K562 (cell line): Measurements from ENCODE around the gene ANAPC13. TPM values are rescaled to one million over a fixed set of nuclear protein-coding genes. Genes with fewer than 3 reads are reported as not detected.
A peak's percentile ranks its signal among the peaks of the same experiment; 100 is the strongest.

Source experiments
- ARHGAP35 ChIP-seq: fragments of 450-650 bp; IDR thresholded peaks from 2 replicates; pipeline ENCODE4 v1.6.1; 2018; ENCODE audit not compliant: partially characterized antibody
- CBFA2T2 ChIP-seq: fragments of 450-650 bp; conservative IDR thresholded peaks from 2 replicates; pipeline ENCODE4 v1.6.1; 2017; ENCODE audit warnings: mild to moderate bottlenecking
- CTBP1 ChIP-seq: fragments of 450-650 bp; IDR thresholded peaks from 2 replicates; pipeline ENCODE4 v1.6.1; 2016; ENCODE audit warnings: borderline replicate concordance
- CTCFL ChIP-seq: IDR thresholded peaks from 2 replicates; pipeline ENCODE4 v1.6.1; 2011; ENCODE audit warnings: borderline replicate concordance, low read depth, mild to moderate bottlenecking, moderate library complexity, low read length; ENCODE audit not compliant: insufficient read depth, poor library complexity, severe bottlenecking
- FOS ChIP-seq: IDR thresholded peaks from 3 replicates; pipeline ENCODE4 v1.6.1; 2011; ENCODE audit not compliant: insufficient read length; ENCODE audit errors: extremely low read depth
- FOXA3 ChIP-seq, 2 experiments: fragments of 450-650 bp in 1 of 2; sonication (generic) in 1 of 2; formaldehyde crosslinking; IDR thresholded peaks in 1 of 2; conservative IDR thresholded peaks in 1 of 2; 2 replicates each; pipeline versions ENCODE4 v1.4.0 to v1.8.0; 2020 to 2022; ENCODE audit warnings: mild to moderate bottlenecking in 2 of 2, missing genetic modification reagents in 1 of 2
- FOXJ2 ChIP-seq: fragments of 200-800 bp; sonication (Bioruptor generic); IDR thresholded peaks from 2 replicates; pipeline ENCODE4 v1.6.1; 2016; ENCODE audit warnings: missing genetic modification characterization, missing compliant biosample characterization
- GTF2A2 ChIP-seq: IDR thresholded peaks from 2 replicates; pipeline ENCODE4 v1.6.1; 2016; ENCODE audit warnings: mild to moderate bottlenecking, missing genetic modification characterization, missing compliant biosample characterization
- KAT2B ChIP-seq: IDR thresholded peaks from one replicate; pipeline ENCODE4 v1.6.1; 2012; ENCODE audit warnings: low read depth, mild to moderate bottlenecking, control low read depth, inconsistent platforms, low read length, moderate library complexity
- MEF2A ChIP-seq: IDR thresholded peaks from 2 replicates; pipeline ENCODE4 v1.6.1; 2011; ENCODE audit warnings: low read depth, mild to moderate bottlenecking, low read length, moderate library complexity; ENCODE audit not compliant: control insufficient read depth
- POU5F1 ChIP-seq: fragments of 150-350 bp; IDR thresholded peaks from 2 replicates; pipeline ENCODE4 v1.6.1; 2014; ENCODE audit warnings: borderline replicate concordance, low read length, low read depth, mild to moderate bottlenecking; ENCODE audit not compliant: partially characterized antibody
- TAF7 ChIP-seq: fragments of 450-650 bp; IDR thresholded peaks from 2 replicates; pipeline ENCODE4 v1.6.1; 2016; ENCODE audit warnings: missing genetic modification characterization, missing compliant biosample characterization
- ZBTB12 ChIP-seq: fragments of 250-450 bp; sonication (Bioruptor Pico); IDR thresholded peaks from 2 replicates; pipeline ENCODE4 v1.4.0; 2020
- ZBTB9 ChIP-seq: fragments of 450-650 bp; formaldehyde crosslinking; IDR thresholded peaks from 2 replicates; pipeline ENCODE4 v1.4.0; 2020; ENCODE audit warnings: mild to moderate bottlenecking, moderate library complexity
- ZFX ChIP-seq: sonication (generic); formaldehyde crosslinking; IDR thresholded peaks from 2 replicates; pipeline ENCODE4 v1.8.0; 2022; ENCODE audit warnings: mild to moderate bottlenecking, missing genetic modification reagents, moderate library complexity
- ZKSCAN3 ChIP-seq: fragments of 250-450 bp; sonication (Bioruptor Pico); IDR thresholded peaks from 2 replicates; pipeline ENCODE4 v1.4.0; 2020
- ZNF165 ChIP-seq: fragments of 250-450 bp; sonication (Bioruptor Pico); IDR thresholded peaks from 2 replicates; pipeline ENCODE4 v1.4.0; 2020; ENCODE audit warnings: borderline replicate concordance
- ZNF444 ChIP-seq: fragments of 250-450 bp; sonication (Bioruptor Pico); IDR thresholded peaks from 2 replicates; pipeline ENCODE4 v1.4.0; 2020; ENCODE audit warnings: mild to moderate bottlenecking, moderate library complexity
- ZNF507 ChIP-seq: conservative IDR thresholded peaks from 2 replicates; pipeline ENCODE4 v1.6.1; 2017; ENCODE audit warnings: missing genetic modification characterization, missing compliant biosample characterization
- ZNF778 ChIP-seq: fragments of 450-650 bp; formaldehyde crosslinking; IDR thresholded peaks from 2 replicates; pipeline ENCODE4 v1.4.0; 2020; ENCODE audit warnings: mild to moderate bottlenecking, moderate library complexity
- polyA plus RNA-seq, 8 experiments: library from polyadenylated mRNA; depleted of rRNA in 4 of 8; stranded (reverse) in 5 of 8; unstranded in 3 of 8; fragments of >200 nt; fragmentation: Nextera tagmentation in 2 of 8; fragmentation: Illumina TruSeq in 1 of 8; extraction: Ambion mirVana in 2 of 8; extraction: Trizol in 1 of 8; gene quantifications; 2 replicates each; pipeline versions ENCODE4 v1.2.1 to v1.2.3, GENCODE V29; 2011 to 2014; ENCODE audit warnings: inconsistent platforms in 1 of 8, missing spikeins in 1 of 8
- total RNA-seq, 7 experiments: library from RNA; depleted of rRNA in 6 of 7; stranded (reverse); fragments of >200 nt in 6 of 7; fragmentation: Illumina TruSeq in 2 of 7; extraction: Trizol in 2 of 7; gene quantifications; 2 replicates each; pipeline versions ENCODE4 v1.2.1 to v1.2.3, GENCODE V29; 2011 to 2021; ENCODE audit warnings: low replicate concordance in 1 of 7
- TF ChIP-seq, protein P1 (sequence below): fragments of 250-450 bp; sonication (Bioruptor Pico); IDR thresholded peaks from 2 replicates; pipeline ENCODE4 v1.8.0; 2022; ENCODE audit warnings: moderate library complexity, mild to moderate bottlenecking, inconsistent platforms
- TF ChIP-seq, protein P2 (sequence below): sonication (generic); formaldehyde crosslinking; IDR thresholded peaks from 2 replicates; pipeline ENCODE4 v1.5.0; 2020; ENCODE audit warnings: missing genetic modification reagents

The ANAPC13 gene
- total and polyA plus RNA-seq, 9 of the 15 experiments (the other 6 are each of a cell fraction or from before 2014, with no cell fraction given): 48.5 to 238 (median 68.5) TPM

DNA sequence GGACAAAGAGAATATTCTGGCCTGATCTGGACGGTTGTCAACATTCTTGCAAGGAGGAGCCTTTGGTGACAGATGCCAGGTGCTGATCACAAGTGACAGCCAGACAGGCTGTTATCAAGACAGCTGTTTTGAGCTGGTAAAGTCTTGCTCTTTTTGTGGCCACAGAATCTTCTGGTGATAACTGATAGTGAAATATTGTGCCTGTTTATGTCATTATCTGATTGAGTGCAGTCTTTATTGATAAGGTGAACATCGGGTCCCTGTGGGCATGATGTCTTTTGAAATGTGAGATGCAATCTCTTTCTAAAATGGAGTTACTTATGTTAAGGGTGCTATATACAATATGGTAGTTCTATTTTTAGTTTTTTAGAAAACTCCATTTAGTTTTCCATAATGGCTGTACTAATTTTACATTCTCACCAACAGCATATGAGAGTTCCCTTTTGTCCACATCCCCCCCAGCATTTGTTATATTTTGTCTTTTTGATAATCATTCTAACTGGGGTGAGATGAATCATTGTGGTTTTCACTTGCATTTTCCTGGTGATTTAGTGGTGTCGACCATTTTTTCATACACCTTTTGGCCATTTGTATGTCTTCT, 10.8 kb upstream of the ANAPC13 start (continued):
- TF ChIP-seq ZBTB12 (CRISPR knock-in tag): peak; percentile 64
- no peak for TF ChIP-seq ARHGAP35
- no peak for TF ChIP-seq ZFX
- no peak for TF ChIP-seq ZKSCAN3
- no peak for TF ChIP-seq ZNF507 (tag)
- TF ChIP-seq FOS: no peak
- 0 out of 2 replicates have a peak, but pooled peaks have one; percentile 61 for TF ChIP-seq ZNF444
- peak; percentile 96 for TF ChIP-seq CBFA2T2
- TF ChIP-seq ZNF165: peak; percentile 88; the same call in 1 of the 2 replicates
- TF ChIP-seq CTBP1: 0 out of 2 replicates have a peak, but pooled peaks have one; percentile 47
- TF ChIP-seq, protein P1, sequence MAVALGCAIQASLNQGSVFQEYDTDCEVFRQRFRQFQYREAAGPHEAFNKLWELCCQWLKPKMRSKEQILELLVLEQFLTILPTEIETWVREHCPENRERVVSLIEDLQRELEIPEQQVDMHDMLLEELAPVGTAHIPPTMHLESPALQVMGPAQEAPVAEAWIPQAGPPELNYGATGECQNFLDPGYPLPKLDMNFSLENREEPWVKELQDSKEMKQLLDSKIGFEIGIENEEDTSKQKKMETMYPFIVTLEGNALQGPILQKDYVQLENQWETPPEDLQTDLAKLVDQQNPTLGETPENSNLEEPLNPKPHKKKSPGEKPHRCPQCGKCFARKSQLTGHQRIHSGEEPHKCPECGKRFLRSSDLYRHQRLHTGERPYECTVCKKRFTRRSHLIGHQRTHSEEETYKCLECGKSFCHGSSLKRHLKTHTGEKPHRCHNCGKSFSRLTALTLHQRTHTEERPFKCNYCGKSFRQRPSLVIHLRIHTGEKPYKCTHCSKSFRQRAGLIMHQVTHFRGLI (CRISPR knock-in tag): peak; percentile 92
- peak; percentile 9; the same call in 1 of the 2 replicates for TF ChIP-seq MEF2A
- no peak for TF ChIP-seq POU5F1
- TF ChIP-seq, protein P2, sequence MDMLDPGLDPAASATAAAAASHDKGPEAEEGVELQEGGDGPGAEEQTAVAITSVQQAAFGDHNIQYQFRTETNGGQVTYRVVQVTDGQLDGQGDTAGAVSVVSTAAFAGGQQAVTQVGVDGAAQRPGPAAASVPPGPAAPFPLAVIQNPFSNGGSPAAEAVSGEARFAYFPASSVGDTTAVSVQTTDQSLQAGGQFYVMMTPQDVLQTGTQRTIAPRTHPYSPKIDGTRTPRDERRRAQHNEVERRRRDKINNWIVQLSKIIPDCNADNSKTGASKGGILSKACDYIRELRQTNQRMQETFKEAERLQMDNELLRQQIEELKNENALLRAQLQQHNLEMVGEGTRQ (CRISPR knock-in tag): no peak
- TF ChIP-seq ZBTB9: peak; percentile 96
- no peak for TF ChIP-seq ZNF778 (CRISPR knock-in tag)
- peak; percentile 86 for TF ChIP-seq GTF2A2 (tag)
- no peak for TF ChIP-seq TAF7 (tag)
- no peak for TF ChIP-seq KAT2B
- peak in 1 of 2 experiments; percentile 32; a peak in 1 of 4 replicates for TF ChIP-seq FOXA3 (CRISPR knock-in tag; conservative IDR thresholded peaks at IDR 0.05 in 1 of 2, IDR thresholded peaks at IDR 0.05 in 1 of 2)
- no peak for TF ChIP-seq CTCFL
- TF ChIP-seq FOXJ2 (tag): no peak
